GM21515 (cell line): ENCODE results near the gene SART1.

Source experiments
- ATAC-seq: cut with Tn5 transposase; IDR thresholded peaks from one replicate; pipeline ENCODE4 v1.9.1; 2021; ENCODE audit not compliant: unreplicated experiment

Gene SART1

GRCh38 chr11:65962141-65962564, 619 bp downstream of the SART1 start:
- no peak for ATAC-seq

- ATAC-seq, result no peak
Observed at GRCh38 chr11:65964906-65965305, 3.4 kb downstream of the SART1 start.

- no peak for ATAC-seq
Observed at GRCh38 chr11:65965986-65966762, 4.6 kb downstream of the SART1 start.

GRCh38 chr11:65967329-65967934, 5.9 kb downstream of the SART1 start:
- no peak for ATAC-seq

- no peak for ATAC-seq
Observed at GRCh38 chr11:65968600-65969482, 7.3 kb downstream of the SART1 start.

GRCh38 chr11:65972116-65972515, 10.6 kb downstream of the SART1 start:
- ATAC-seq, result no peak

- ATAC-seq, result no peak
Observed at GRCh38 chr11:65973439-65974110, 12.0 kb downstream of the SART1 start.

- no peak for ATAC-seq
Observed at GRCh38 chr11:65975771-65976170, 14.2 kb downstream of the SART1 start.

GRCh38 chr11:65976216-65977176, 15.0 kb downstream of the SART1 start:
- ATAC-seq, result no peak

GRCh38 chr11:65977621-65978390, 16.3 kb downstream of the SART1 start:
- no peak for ATAC-seq

GRCh38 chr11:65978391-65979238, 17.1 kb downstream of the SART1 start:
- no peak for ATAC-seq

GRCh38 chr11:65979261-65979759, 17.8 kb downstream of the SART1 start:
- no peak for ATAC-seq

GRCh38 chr11:65981101-65981740, 19.7 kb downstream of the SART1 start:
- no peak for ATAC-seq

- no peak for ATAC-seq
Observed at GRCh38 chr11:65981972-65982823, 20.7 kb downstream of the SART1 start.

GRCh38 chr11:65982824-65983588, 21.5 kb downstream of the SART1 start:
- ATAC-seq, result no peak

- no peak for ATAC-seq
Observed at GRCh38 chr11:65983589-65983987, 22.1 kb downstream of the SART1 start.
